Lower leg skin (tissue), 4 donors: ENCODE measurements around the gene SH3RF1. TPM values are rescaled to one million over a fixed set of nuclear protein-coding genes. Genes with fewer than 3 reads are reported as not detected.

Source experiments
- DNase-seq, 2 donors: peaks; one replicate each; pipeline ENCODE4 v3.0.0-alpha.2; 2019; ENCODE audit warnings: low spot score in 2 of 2
- H3K4me3 ChIP-seq: fragments of 200-600 bp; sonication (generic); 2 replicates; pipeline ENCODE4 v1.5.1; 2017; ENCODE audit warnings: mild to moderate bottlenecking, low read depth; ENCODE audit not compliant: poor library complexity, severe bottlenecking
- POLR2A ChIP-seq, 2 donors: fragments of 450-650 bp; IDR thresholded peaks; one replicate each; pipeline ENCODE4 v1.6.1; 2016 to 2017; ENCODE audit warnings: antibody characterized with exemption in 2 of 2, mild to moderate bottlenecking in 1 of 2, moderate library complexity in 1 of 2
- WGBS, 2 donors: methylation state at CpG; one replicate each; pipeline ENCODE4 v1.1.5; 2018; 5-methylcytosine and 5-hydroxymethylcytosine counted together
- intact Hi-C: fragments of 100-400 bp; cut with DNase I; formaldehyde crosslinking; loops from one replicate; pipeline ENCODE4 v1.15.0; 2023; ENCODE audit warnings: low total_unique reads
- total RNA-seq, 4 donors: library from RNA; depleted of rRNA; stranded (reverse); fragments of >200 nt; gene quantifications; one replicate each; pipeline ENCODE4 v1.1.0, GENCODE V29; 2016
- TF ChIP-seq, protein P1 (sequence below), 3 donors: fragments of 450-650 bp; IDR thresholded peaks; one replicate each; pipeline ENCODE4 v1.5.1; 2016; ENCODE audit warnings: antibody characterized with exemption in 3 of 3, mild to moderate bottlenecking in 3 of 3, moderate library complexity in 2 of 3

Gene SH3RF1
- total RNA-seq, 4 donors from 2014 or later, result 8.5 to 14.2 (median 12.0) TPM

DNA sequence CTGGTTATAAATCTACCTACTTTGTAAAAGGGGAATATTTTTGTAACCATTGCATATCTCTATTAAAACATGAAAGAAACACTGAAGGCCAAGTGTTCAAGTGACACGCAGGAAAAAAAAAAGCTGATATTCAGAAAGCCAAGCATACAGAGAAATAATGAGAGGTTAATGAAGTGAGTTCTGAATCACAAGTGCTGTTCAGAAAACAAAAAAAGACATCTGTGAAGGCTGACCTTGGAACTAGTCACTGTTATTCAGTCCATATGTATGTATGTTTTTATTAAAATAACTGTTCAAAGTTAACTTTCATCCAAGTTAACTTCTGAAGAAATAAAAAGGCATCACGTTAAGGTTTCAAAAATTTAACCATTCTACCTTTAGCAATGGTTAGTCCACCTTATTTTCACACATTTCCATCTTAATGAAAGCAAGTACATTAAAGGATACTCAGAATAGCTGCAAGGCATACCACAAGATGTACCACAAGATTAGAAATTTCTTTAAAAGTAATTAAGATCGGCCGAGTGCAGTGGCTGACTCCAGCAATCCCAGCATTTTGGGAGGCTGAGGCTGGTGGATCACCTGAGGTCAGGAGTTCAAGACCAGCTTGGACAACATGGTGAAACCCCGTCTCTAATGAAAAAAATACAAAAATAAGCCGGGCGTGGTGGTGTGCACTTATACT, 31.4 kb downstream of the SH3RF1 start:
- TF ChIP-seq, protein P1, sequence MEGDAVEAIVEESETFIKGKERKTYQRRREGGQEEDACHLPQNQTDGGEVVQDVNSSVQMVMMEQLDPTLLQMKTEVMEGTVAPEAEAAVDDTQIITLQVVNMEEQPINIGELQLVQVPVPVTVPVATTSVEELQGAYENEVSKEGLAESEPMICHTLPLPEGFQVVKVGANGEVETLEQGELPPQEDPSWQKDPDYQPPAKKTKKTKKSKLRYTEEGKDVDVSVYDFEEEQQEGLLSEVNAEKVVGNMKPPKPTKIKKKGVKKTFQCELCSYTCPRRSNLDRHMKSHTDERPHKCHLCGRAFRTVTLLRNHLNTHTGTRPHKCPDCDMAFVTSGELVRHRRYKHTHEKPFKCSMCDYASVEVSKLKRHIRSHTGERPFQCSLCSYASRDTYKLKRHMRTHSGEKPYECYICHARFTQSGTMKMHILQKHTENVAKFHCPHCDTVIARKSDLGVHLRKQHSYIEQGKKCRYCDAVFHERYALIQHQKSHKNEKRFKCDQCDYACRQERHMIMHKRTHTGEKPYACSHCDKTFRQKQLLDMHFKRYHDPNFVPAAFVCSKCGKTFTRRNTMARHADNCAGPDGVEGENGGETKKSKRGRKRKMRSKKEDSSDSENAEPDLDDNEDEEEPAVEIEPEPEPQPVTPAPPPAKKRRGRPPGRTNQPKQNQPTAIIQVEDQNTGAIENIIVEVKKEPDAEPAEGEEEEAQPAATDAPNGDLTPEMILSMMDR (IDR thresholded peaks at IDR 0.05), result no peak
- TF ChIP-seq POLR2A (IDR thresholded peaks at IDR 0.05), result no peak
- WGBS, 2 donors, result 63 to 67% methylated on average over 7 of the region's 7 CpGs
- H3K4me3 ChIP-seq, result no peak overlapping the region
- intact Hi-C loops, result no loop called here
- DNase-seq, result no peak

DNA sequence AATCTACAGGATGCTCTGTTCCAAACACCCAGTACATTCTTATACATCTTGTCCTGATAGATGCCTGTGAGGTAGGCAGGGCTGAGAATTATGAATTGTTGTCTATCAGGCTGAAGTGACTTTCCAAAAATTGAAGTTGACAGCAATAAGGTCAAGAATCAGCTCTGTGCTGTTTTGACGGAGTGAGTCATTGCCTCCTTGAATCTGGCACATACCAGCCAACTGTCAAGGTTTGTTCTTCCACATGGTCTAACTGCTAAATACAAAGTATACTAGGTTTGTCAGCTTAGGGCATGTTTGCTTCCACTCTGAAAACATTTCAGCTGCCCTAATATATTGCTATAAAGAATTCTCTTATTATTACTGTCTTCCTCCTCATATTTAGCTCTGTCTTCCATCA, 32.3 kb downstream of the SH3RF1 start:
- DNase-seq, result no peak
- 21 to 35% methylated on average over 1 of the region's 1 CpG for WGBS, 2 donors
- no peak overlapping the region for H3K4me3 ChIP-seq
- no peak for TF ChIP-seq POLR2A (IDR thresholded peaks at IDR 0.05)
- TF ChIP-seq, protein P1 (IDR thresholded peaks at IDR 0.05), result no peak
- intact Hi-C loops, result no loop called here

DNA sequence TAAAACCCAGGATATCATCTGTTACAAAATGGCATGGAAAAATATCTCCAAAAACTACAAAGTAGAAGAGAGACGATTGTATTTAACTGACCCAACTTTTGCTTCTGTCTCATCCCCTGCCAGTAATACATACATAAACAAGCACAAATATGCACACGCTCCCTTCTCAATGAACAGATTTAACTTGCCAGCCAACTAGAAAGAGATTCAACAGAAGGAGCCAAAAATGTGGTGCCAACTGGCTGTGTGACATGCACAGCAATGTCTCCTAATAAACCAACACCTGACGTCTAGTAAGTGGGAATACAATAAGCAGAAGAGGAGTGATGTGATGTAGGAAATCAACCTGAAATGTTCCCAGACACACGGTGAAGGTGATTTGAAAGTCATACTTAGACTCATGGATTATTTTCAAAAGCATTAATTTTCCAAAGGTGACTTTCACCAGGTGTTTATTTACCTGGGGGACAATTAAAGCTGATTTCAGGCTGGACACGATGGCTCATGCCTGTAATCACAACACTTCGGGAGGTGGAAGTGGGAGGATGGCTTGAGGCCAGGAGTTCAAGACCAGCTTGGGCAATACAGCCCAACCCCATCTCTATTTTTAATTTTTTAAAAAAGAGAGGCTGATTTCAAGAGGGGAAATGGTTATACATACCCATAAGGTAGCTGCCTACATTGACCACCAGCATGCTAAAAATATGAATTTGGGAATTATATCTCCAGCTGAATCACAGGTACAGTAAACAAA, 33.7 kb downstream of the SH3RF1 start:
- H3K4me3 ChIP-seq, result no peak overlapping the region
- no peak for TF ChIP-seq POLR2A (IDR thresholded peaks at IDR 0.05)
- TF ChIP-seq, protein P1 (IDR thresholded peaks at IDR 0.05), result no peak
- peak in 1 of 2 donors; percentile 51 for DNase-seq
- 30 to 31% methylated on average over 6 of the region's 6 CpGs for WGBS, 2 donors
- intact Hi-C loops, result no loop called here

DNA sequence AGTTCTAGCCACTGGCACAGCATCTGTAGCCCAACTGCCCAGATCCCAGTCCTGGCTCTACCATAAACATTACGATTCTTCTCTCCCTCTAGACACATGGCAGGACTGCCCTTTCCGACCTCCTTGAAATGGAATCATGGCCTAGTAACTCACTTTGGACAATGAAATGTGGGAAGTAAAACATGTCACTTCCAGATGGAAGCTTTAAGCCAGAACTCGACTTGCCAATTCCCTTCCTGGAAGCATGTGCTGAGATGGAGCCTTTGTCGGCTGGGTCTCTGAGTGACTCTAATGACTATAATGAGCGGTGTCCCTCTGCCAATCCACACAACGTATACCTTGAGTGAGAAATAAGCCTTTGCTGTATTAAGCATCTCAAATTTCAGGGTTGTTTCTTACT, 34.7 kb downstream of the SH3RF1 start:
- intact Hi-C loops, result no loop called here
- WGBS, 2 donors, result 45 to 51% methylated on average over 6 of the region's 6 CpGs
- DNase-seq, result no peak
- no peak overlapping the region for H3K4me3 ChIP-seq
- TF ChIP-seq, protein P1 (IDR thresholded peaks at IDR 0.05), result no peak
- no peak for TF ChIP-seq POLR2A (IDR thresholded peaks at IDR 0.05)

DNA sequence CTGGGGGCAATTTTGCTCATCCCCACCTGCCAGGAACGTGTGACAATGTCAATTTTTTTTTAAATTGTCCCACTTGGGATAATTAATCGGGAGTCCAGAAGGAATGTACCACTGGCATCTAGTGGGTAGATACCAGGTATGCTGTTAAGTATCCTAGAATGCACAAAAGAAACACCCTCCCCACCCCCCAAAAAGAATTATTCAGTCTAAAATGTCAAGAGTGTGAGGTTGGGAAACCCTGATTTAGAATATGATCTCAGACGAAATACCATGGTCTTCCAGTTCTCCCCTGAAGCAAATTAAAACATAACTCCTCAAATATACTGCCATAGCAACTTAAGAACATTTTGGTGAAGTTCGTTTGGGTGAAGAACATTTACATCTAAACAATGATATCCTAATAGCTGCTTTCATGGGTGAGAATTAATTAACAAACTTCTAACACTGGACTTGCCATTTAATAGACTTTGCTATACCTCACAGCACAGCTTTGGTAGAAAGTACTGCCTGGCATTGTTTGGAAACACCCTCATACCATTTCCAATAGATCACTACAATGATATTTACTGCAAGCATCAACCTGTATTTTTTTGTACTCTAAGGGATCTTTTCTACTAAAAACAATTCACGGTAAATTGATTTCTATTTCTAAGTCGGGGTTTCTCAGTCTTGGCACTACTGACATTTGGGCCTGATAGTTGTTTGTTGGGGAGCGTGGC, 36.5 kb downstream of the SH3RF1 start:
- no peak overlapping the region for H3K4me3 ChIP-seq
- DNase-seq, result no peak
- intact Hi-C loops, result no loop called here
- no peak for TF ChIP-seq POLR2A (IDR thresholded peaks at IDR 0.05)
- TF ChIP-seq, protein P1 (IDR thresholded peaks at IDR 0.05), result no peak
- 48 to 56% methylated on average over 7 of the region's 7 CpGs for WGBS, 2 donors
